Astrocyte (in vitro differentiated cells and primary cell): ENCODE results near the gene OR5B2. TPM values are rescaled to one million over a fixed set of nuclear protein-coding genes. Genes with fewer than 3 reads are reported as not detected.

Experiments used
- DNase-seq: peaks from one replicate; pipeline ENCODE4 v3.0.0-alpha.2; 2010; ENCODE audit warnings: low read depth
- FAIRE-seq: peaks from 2 replicates; lab custom pipeline; 2011; peaks lifted over from hg19 to GRCh38; lab: Jason Lieb, UNC
- H2AFZ ChIP-seq: 2 replicates; pipeline ENCODE4 v1.6.0; 2012; ENCODE audit warnings: low read depth, low read length, inconsistent platforms
- H3K27ac ChIP-seq: 2 replicates; pipeline ENCODE4 v1.5.1; 2011; ENCODE audit warnings: low read depth, low read length, inconsistent platforms
- H3K27me3 ChIP-seq: 2 replicates; pipeline ENCODE4 v1.6.0; 2011; ENCODE audit warnings: low read length, inconsistent platforms; ENCODE audit not compliant: insufficient read depth
- H3K36me3 ChIP-seq: 2 replicates; pipeline ENCODE4 v1.5.1; 2011; ENCODE audit warnings: low read length, inconsistent platforms; ENCODE audit not compliant: insufficient read depth
- H3K4me1 ChIP-seq: 2 replicates; pipeline ENCODE4 v1.5.1; 2011; ENCODE audit warnings: low read length, inconsistent platforms; ENCODE audit not compliant: insufficient read depth
- H3K4me2 ChIP-seq: 2 replicates; pipeline ENCODE4 v1.6.0; 2012; ENCODE audit warnings: low read length, inconsistent platforms
- H3K4me3 ChIP-seq: 2 replicates; pipeline ENCODE4 v1.5.1; 2011; ENCODE audit warnings: low read depth, mild to moderate bottlenecking, low read length, inconsistent platforms; ENCODE audit not compliant: insufficient read depth
- H3K79me2 ChIP-seq: 2 replicates; pipeline ENCODE4 v1.6.0; 2012; ENCODE audit warnings: mild to moderate bottlenecking, low read length, inconsistent platforms; ENCODE audit not compliant: insufficient read depth
- H3K9ac ChIP-seq: 2 replicates; pipeline ENCODE4 v1.6.0; 2012; ENCODE audit warnings: mild to moderate bottlenecking, low read length, inconsistent platforms
- H3K9me3 ChIP-seq: 2 replicates; pipeline ENCODE4 v1.5.1; 2012; ENCODE audit warnings: low read depth, mild to moderate bottlenecking, low read length, inconsistent platforms; ENCODE audit not compliant: insufficient read depth
- H4K20me1 ChIP-seq: 2 replicates; pipeline ENCODE4 v1.6.0; 2012; ENCODE audit warnings: low read length, inconsistent platforms; ENCODE audit not compliant: insufficient read depth
- H3K27ac Mint-ChIP-seq: one replicate; pipeline ENCODE4 v1.8.0; 2021; ENCODE audit warnings: mild to moderate bottlenecking, mixed read lengths; ENCODE audit not compliant: unreplicated experiment
- H3K27me3 Mint-ChIP-seq: one replicate; pipeline ENCODE4 v1.8.0; 2021; ENCODE audit warnings: low read depth, mixed read lengths; ENCODE audit not compliant: unreplicated experiment
- H3K36me3 Mint-ChIP-seq: one replicate; pipeline ENCODE4 v1.8.0; 2021; ENCODE audit warnings: low read depth, mixed read lengths; ENCODE audit not compliant: unreplicated experiment
- H3K4me1 Mint-ChIP-seq: one replicate; pipeline ENCODE4 v1.8.0; 2021; ENCODE audit warnings: low read depth, mixed read lengths; ENCODE audit not compliant: unreplicated experiment
- H3K4me3 Mint-ChIP-seq: one replicate; pipeline ENCODE4 v1.8.0; 2021; ENCODE audit warnings: mild to moderate bottlenecking, moderate library complexity, mixed read lengths; ENCODE audit not compliant: unreplicated experiment
- H3K9me3 Mint-ChIP-seq: one replicate; pipeline ENCODE4 v1.8.0; 2021; ENCODE audit warnings: mild to moderate bottlenecking, mixed read lengths; ENCODE audit not compliant: unreplicated experiment
- EZH2 ChIP-seq: IDR thresholded peaks from 2 replicates; pipeline ENCODE4 v1.6.1; 2012; ENCODE audit warnings: mild to moderate bottlenecking, low read length, inconsistent platforms; ENCODE audit not compliant: insufficient read depth
- total RNA-seq: library from RNA; stranded (reverse); gene quantifications from 2 replicates; pipeline ENCODE4 v1.2.1, GENCODE V29; 2021
- TF ChIP-seq, protein P1 (sequence below): IDR thresholded peaks from 2 replicates; pipeline ENCODE4 v1.5.1; 2011; ENCODE audit warnings: low read depth, mild to moderate bottlenecking, inconsistent platforms, low read length, moderate library complexity; ENCODE audit not compliant: insufficient read depth

OR5B2 gene
- total RNA-seq, 1 donor from 2014 or later = not detected

- no peaks in the 10 kb centered on the region for H3K4me1 ChIP-seq
- H3K27me3 Mint-ChIP-seq = no peaks in the 10 kb centered on the region
- H3K9me3 ChIP-seq = no peaks in the 10 kb centered on the region
- H3K36me3 Mint-ChIP-seq = peaks cover 2% of the 10 kb centered on the region
- DNase-seq (no peak), FAIRE-seq (no peak)
- H3K4me3 Mint-ChIP-seq = no peak overlapping the region
- no peaks in the 10 kb centered on the region for H3K36me3 ChIP-seq
- no peaks in the 10 kb centered on the region for H3K27me3 ChIP-seq
- H3K27ac Mint-ChIP-seq = no peak overlapping the region
- H2AFZ ChIP-seq = no peak overlapping the region
- peaks cover 13% of the 10 kb centered on the region for H3K9me3 Mint-ChIP-seq
- no peak overlapping the region for H3K9ac ChIP-seq
- no peaks in the 10 kb centered on the region for H4K20me1 ChIP-seq
- no peak overlapping the region for H3K4me2 ChIP-seq
- H3K4me1 Mint-ChIP-seq = no peaks in the 10 kb centered on the region
- H3K79me2 ChIP-seq = no peaks in the 10 kb centered on the region
- no peak overlapping the region for H3K27ac ChIP-seq
- TF ChIP-seq, protein P1, sequence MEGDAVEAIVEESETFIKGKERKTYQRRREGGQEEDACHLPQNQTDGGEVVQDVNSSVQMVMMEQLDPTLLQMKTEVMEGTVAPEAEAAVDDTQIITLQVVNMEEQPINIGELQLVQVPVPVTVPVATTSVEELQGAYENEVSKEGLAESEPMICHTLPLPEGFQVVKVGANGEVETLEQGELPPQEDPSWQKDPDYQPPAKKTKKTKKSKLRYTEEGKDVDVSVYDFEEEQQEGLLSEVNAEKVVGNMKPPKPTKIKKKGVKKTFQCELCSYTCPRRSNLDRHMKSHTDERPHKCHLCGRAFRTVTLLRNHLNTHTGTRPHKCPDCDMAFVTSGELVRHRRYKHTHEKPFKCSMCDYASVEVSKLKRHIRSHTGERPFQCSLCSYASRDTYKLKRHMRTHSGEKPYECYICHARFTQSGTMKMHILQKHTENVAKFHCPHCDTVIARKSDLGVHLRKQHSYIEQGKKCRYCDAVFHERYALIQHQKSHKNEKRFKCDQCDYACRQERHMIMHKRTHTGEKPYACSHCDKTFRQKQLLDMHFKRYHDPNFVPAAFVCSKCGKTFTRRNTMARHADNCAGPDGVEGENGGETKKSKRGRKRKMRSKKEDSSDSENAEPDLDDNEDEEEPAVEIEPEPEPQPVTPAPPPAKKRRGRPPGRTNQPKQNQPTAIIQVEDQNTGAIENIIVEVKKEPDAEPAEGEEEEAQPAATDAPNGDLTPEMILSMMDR = no peak
- TF ChIP-seq EZH2 = no peak
- no peak overlapping the region for H3K4me3 ChIP-seq
Measured at GRCh38 chr11:58444300-58444699, 16.4 kb upstream of the OR5B2 start.

DNA sequence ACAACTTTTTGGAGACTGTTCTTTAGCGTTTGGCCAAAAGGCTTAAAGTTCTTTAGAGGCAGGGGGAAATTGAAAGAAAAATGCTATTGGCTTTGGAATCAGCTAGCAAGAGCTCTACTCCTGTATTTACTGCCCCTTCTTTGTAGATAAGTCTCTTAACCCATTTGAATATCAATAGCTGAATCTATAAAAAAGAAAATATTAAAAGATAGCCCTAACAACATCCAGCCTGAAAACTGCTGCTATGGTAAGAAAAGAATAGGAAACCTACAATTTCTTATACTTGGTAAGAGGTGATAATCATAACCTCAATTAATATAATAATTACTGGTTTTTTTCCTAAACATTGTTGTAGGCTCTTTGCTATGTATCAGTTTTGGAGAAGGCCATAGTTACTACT is 14.2 kb upstream of the OR5B2 start, which contains the start of gene OR5B12:
Gene OR5B12 (minus strand): TSS at position 101 of the 400 bp plus-strand sequence. CDS start 2,085 bp downstream, outside the sequence.
- no peak for TF ChIP-seq EZH2
- TF ChIP-seq, protein P1 = no peak
- no peaks in the 10 kb centered on the region for H4K20me1 ChIP-seq
- DNase-seq (no peak), FAIRE-seq (no peak)
- Mint-ChIP-seq H3K9me3 (peaks cover 10% of the 10 kb centered on the region), H3K4me1 (no peaks in the 10 kb centered on the region), H3K36me3 (peaks cover 2% of the 10 kb centered on the region), H3K27me3 (no peaks in the 10 kb centered on the region), H3K27ac (no peak within 1 kb of the TSS), H3K4me3 (no peak within 1 kb of the TSS)
- no peaks in the 10 kb centered on the region for H3K79me2 ChIP-seq
- H3K9ac ChIP-seq = no peak within 1 kb of the TSS
- no peaks in the 10 kb centered on the region for H3K4me1 ChIP-seq
- H3K4me3 ChIP-seq = no peak within 1 kb of the TSS
- no peaks in the 10 kb centered on the region for H3K36me3 ChIP-seq
- no peak within 1 kb of the TSS for H3K4me2 ChIP-seq
- no peak within 1 kb of the TSS for H2AFZ ChIP-seq
- H3K27me3 ChIP-seq = no peaks in the 10 kb centered on the region
- H3K27ac ChIP-seq = no peak within 1 kb of the TSS
- no peaks in the 10 kb centered on the region for H3K9me3 ChIP-seq

DNA sequence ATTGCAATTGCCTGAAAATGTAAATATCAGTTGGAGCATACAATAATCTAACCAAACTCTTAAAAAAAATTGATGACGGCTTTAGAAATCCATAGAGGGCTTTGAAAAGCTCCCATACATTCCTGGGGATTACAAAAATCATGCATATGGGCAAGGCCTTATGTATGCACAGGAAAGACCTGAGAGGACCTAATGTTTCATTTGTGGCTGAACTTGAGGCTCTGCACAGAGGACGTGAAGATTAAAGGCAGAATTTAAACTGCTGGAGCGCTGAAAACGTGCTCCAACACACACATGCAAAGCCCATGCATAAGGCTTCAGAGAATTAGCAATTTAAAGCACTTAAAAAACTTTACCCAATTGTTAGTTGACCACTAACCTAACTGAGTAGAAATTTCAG is 10.6 kb upstream of the OR5B2 start:
- no peaks in the 10 kb centered on the region for H3K36me3 Mint-ChIP-seq
- DNase-seq = no peak
- H3K4me3 Mint-ChIP-seq = no peak overlapping the region
- H3K27ac ChIP-seq = no peak overlapping the region
- no peaks in the 10 kb centered on the region for H3K27me3 ChIP-seq
- no peak overlapping the region for H3K4me2 ChIP-seq
- TF ChIP-seq, protein P1 = no peak
- TF ChIP-seq EZH2 = no peak
- no peak for FAIRE-seq
- no peaks in the 10 kb centered on the region for H3K9me3 ChIP-seq
- H3K27me3 Mint-ChIP-seq = no peaks in the 10 kb centered on the region
- H3K9ac ChIP-seq = no peak overlapping the region
- H3K4me3 ChIP-seq = no peak overlapping the region
- H3K4me1 Mint-ChIP-seq = no peaks in the 10 kb centered on the region
- peaks cover 2% of the 10 kb centered on the region for H3K9me3 Mint-ChIP-seq
- no peaks in the 10 kb centered on the region for H3K79me2 ChIP-seq
- no peak overlapping the region for H3K27ac Mint-ChIP-seq
- H4K20me1 ChIP-seq = no peaks in the 10 kb centered on the region
- no peak overlapping the region for H2AFZ ChIP-seq
- no peaks in the 10 kb centered on the region for H3K36me3 ChIP-seq
- H3K4me1 ChIP-seq = no peaks in the 10 kb centered on the region
